GM23248 (cell line): Measurements from ENCODE around the gene EIPR1.

Experiments
- EZH2 ChIP-seq: fragments of 200-600 bp; sonication (generic); IDR thresholded peaks from 2 replicates; pipeline ENCODE4 v1.6.1; 2018; ENCODE audit warnings: antibody characterized with exemption, mild to moderate bottlenecking; ENCODE audit not compliant: insufficient read depth, poor library complexity, severe bottlenecking
- EZH2phosphoT487 ChIP-seq: fragments of 200-600 bp; sonication (generic); IDR thresholded peaks from 2 replicates; pipeline ENCODE4 v1.6.1; 2018; ENCODE audit warnings: antibody characterized with exemption, moderate library complexity, mild to moderate bottlenecking, low read depth; ENCODE audit not compliant: insufficient read depth

- no peak for TF ChIP-seq EZH2
- TF ChIP-seq EZH2phosphoT487: no peak
These were observed 91.5 kb downstream of the EIPR1 start for GRCh38 chr2:3285901-3286645.
